Measurements from ENCODE around the gene CTAGE8.
"Not testable (repeated sequence)": the region's sequence is repeated elsewhere in the genome, so short reads cannot be mapped to it uniquely, and the experiment has no call there.

CTAGE8 gene

GRCh38 chr7:144256112-144256511, 13.0 kb downstream of the CTAGE8 start:
- no peak for DNase-seq

GRCh38 chr7:144255471-144255897, 13.6 kb downstream of the CTAGE8 start:
- DNase-seq = no peak

GRCh38 chr7:144252307-144252706, 16.8 kb downstream of the CTAGE8 start:
- not testable (repeated sequence) for DNase-seq

- not testable (repeated sequence) for DNase-seq
Measured at GRCh38 chr7:144247674-144248330, 21.3 kb downstream of the CTAGE8 start.

- not testable (repeated sequence) for DNase-seq
Measured at GRCh38 chr7:144246967-144247366, 22.1 kb downstream of the CTAGE8 start.

- not testable (repeated sequence) for DNase-seq
Measured at GRCh38 chr7:144245372-144245771, 23.7 kb downstream of the CTAGE8 start.

- DNase-seq = not testable (repeated sequence)
Measured at GRCh38 chr7:144239365-144239764, 29.7 kb downstream of the CTAGE8 start, which contains the start of gene OR2A42. Gene OR2A42 (minus strand): TSS chr7:144239605. CDS start chr7:144232843, 6,762 bp downstream.

- DNase-seq = not testable (repeated sequence)
Measured at GRCh38 chr7:144238530-144239082, 30.5 kb downstream of the CTAGE8 start.

- not testable (repeated sequence) for DNase-seq
Measured at GRCh38 chr7:144233039-144233438, 36.0 kb downstream of the CTAGE8 start.

- not testable (repeated sequence) for DNase-seq
Measured at GRCh38 chr7:144231027-144231426, 38.1 kb downstream of the CTAGE8 start.

- DNase-seq = not testable (repeated sequence)
Measured at GRCh38 chr7:144228810-144229209, 40.3 kb downstream of the CTAGE8 start.

- not testable (repeated sequence) for DNase-seq
Measured at GRCh38 chr7:144226866-144227265, 42.2 kb downstream of the CTAGE8 start.

GRCh38 chr7:144223675-144224074, 45.4 kb downstream of the CTAGE8 start:
- DNase-seq = not testable (repeated sequence)

GRCh38 chr7:144220531-144220930, 48.6 kb downstream of the CTAGE8 start:
- DNase-seq = not testable (repeated sequence)

- not testable (repeated sequence) for DNase-seq
Measured at GRCh38 chr7:144219149-144219548, 49.9 kb downstream of the CTAGE8 start.

GRCh38 chr7:144218581-144218980, 50.5 kb downstream of the CTAGE8 start:
- not testable (repeated sequence) for DNase-seq

GRCh38 chr7:144217200-144217599, 51.9 kb downstream of the CTAGE8 start:
- not testable (repeated sequence) for DNase-seq
